ENCODE results near the gene MED13L. TPM values are rescaled to one million over a fixed set of nuclear protein-coding genes. Genes with fewer than 3 reads are reported as not detected.

Gene MED13L
- polyA plus RNA-seq, 1 of the 3 experiments (the other 2 are of a cell fraction), result 17.1 TPM

DNA sequence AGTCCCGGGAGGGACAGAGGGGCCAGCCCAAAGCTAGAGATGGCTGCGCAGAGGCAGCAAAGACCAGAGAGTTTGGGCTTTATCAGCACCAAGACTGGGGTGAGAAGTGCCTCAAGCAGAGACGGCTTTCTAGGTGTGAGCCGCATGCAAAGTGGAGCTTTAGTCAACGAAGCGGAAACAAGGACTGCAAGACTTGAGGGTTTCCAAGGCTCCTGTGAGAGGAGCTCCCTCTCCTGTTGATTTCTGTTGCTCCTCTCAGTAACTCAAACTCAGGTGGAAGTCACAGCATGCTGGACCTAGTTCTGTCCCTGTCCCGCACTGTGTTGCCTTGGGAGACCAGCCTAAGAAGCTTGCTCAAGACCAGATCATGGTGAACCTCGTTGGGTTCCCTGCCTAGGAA, 327.8 kb downstream of the MED13L start:
- TF ChIP-seq, protein P1, sequence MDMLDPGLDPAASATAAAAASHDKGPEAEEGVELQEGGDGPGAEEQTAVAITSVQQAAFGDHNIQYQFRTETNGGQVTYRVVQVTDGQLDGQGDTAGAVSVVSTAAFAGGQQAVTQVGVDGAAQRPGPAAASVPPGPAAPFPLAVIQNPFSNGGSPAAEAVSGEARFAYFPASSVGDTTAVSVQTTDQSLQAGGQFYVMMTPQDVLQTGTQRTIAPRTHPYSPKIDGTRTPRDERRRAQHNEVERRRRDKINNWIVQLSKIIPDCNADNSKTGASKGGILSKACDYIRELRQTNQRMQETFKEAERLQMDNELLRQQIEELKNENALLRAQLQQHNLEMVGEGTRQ (IDR thresholded peaks at IDR 0.05; ENCODE audit: borderline replicate concordance, low read depth, low read length), result no peak
- no peak for TF ChIP-seq FOSL2 (IDR thresholded peaks at IDR 0.05; ENCODE audit: borderline replicate concordance, low read depth)
- Histone ChIP-seq H3K9me2 (no peaks in the 10 kb centered on the region), H4K20me1 (ENCODE audit: insufficient read depth) (no peaks in the 10 kb centered on the region), H3K9ac (no peak overlapping the region), H3K4me1 (ENCODE audit: control insufficient read depth in 1 of 2, insufficient read depth in 2 of 2, low read depth in 1 of 2, low read length in 1 of 2) (no peaks in the 10 kb centered on the region), H2AFZ (ENCODE audit: low read depth) (no peak overlapping the region), H3K4me2 (no peak overlapping the region), H3K9me3 (no peaks in the 10 kb centered on the region), H3K4me3 (ENCODE audit: low read depth in 2 of 2, low read length in 1 of 2) (no peak overlapping the region), H3K27me3 (ENCODE audit: insufficient read depth) (no peaks in the 10 kb centered on the region), H3K79me2 (ENCODE audit: insufficient read depth) (no peaks in the 10 kb centered on the region), H3K36me3 (replicated peaks in 1 of 2; ENCODE audit: control insufficient read depth in 1 of 2, insufficient read depth in 2 of 2, low read length in 1 of 2) (peaks cover 0 to 6% of the 10 kb centered on the region in 2 experiments), H3K27ac (ENCODE audit: low read depth in 2 of 2, low read length in 1 of 2) (no peak overlapping the region), H3F3A (replicated peaks; ENCODE audit: insufficient read depth) (peaks cover 1% of the 10 kb centered on the region)
- no peak for DNase-seq
- CTCF ChIA-PET, result interaction anchor here (0.8 to 1.3 kb wide), 2 partner anchors 32 to 35 kb away, joined by 3 to 7 read pairs; no protein-coding TSS in a partner anchor
- WGBS (ENCODE audit: low lambda C conversion rate), result 67% methylated on average over 4 of the region's 8 CpGs
- POLR2A ChIA-PET, result no interaction called here

- no peak overlapping the region; a peak in 1 of 4 replicates for H3K4me3 ChIP-seq (ENCODE audit: low read depth in 2 of 2, low read length in 1 of 2)
- no peaks in the 10 kb centered on the region for H4K20me1 ChIP-seq (ENCODE audit: insufficient read depth)
- no peaks in the 10 kb centered on the region for H3K27me3 ChIP-seq (ENCODE audit: insufficient read depth)
- no peaks in the 10 kb centered on the region for H3K79me2 ChIP-seq (ENCODE audit: insufficient read depth)
- H3K9me3 ChIP-seq, result no peaks in the 10 kb centered on the region
- H3K36me3 ChIP-seq (replicated peaks in 1 of 2; ENCODE audit: control insufficient read depth in 1 of 2, insufficient read depth in 2 of 2, low read length in 1 of 2), result no peaks in the 10 kb centered on the region
- H2AFZ ChIP-seq (ENCODE audit: low read depth), result no peak overlapping the region
- H3K9me2 ChIP-seq, result no peaks in the 10 kb centered on the region
- DNase-seq, result no peak
- H3K27ac ChIP-seq (ENCODE audit: low read depth in 2 of 2, low read length in 1 of 2), result no peak overlapping the region
- ChIA-PET CTCF (interaction anchor here (0.7 to 1.9 kb wide), 14 partner anchors 9 to 1967 kb away, joined by 3 to 7 read pairs (median 4); no protein-coding TSS in a partner anchor), POLR2A (no interaction called here)
- no peak for TF ChIP-seq POLR2AphosphoS5 (IDR thresholded peaks at IDR 0.05; ENCODE audit: low read depth, low read length)
- TF ChIP-seq, protein P2, sequence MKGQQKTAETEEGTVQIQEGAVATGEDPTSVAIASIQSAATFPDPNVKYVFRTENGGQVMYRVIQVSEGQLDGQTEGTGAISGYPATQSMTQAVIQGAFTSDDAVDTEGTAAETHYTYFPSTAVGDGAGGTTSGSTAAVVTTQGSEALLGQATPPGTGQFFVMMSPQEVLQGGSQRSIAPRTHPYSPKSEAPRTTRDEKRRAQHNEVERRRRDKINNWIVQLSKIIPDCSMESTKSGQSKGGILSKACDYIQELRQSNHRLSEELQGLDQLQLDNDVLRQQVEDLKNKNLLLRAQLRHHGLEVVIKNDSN (IDR thresholded peaks at IDR 0.05; ENCODE audit: borderline replicate concordance, low read depth), result no peak
- TF ChIP-seq CHD2 (IDR thresholded peaks at IDR 0.05; ENCODE audit: low read length, partially characterized antibody), result no peak
- TF ChIP-seq, protein P3, sequence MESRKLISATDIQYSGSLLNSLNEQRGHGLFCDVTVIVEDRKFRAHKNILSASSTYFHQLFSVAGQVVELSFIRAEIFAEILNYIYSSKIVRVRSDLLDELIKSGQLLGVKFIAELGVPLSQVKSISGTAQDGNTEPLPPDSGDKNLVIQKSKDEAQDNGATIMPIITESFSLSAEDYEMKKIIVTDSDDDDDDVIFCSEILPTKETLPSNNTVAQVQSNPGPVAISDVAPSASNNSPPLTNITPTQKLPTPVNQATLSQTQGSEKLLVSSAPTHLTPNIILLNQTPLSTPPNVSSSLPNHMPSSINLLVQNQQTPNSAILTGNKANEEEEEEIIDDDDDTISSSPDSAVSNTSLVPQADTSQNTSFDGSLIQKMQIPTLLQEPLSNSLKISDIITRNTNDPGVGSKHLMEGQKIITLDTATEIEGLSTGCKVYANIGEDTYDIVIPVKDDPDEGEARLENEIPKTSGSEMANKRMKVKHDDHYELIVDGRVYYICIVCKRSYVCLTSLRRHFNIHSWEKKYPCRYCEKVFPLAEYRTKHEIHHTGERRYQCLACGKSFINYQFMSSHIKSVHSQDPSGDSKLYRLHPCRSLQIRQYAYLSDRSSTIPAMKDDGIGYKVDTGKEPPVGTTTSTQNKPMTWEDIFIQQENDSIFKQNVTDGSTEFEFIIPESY (IDR thresholded peaks at IDR 0.05; ENCODE audit: borderline replicate concordance, low read depth), result no peak
- TF ChIP-seq SMC3 (IDR thresholded peaks at IDR 0.05; ENCODE audit: low read depth, low read length), result no peak
- TF ChIP-seq MAX (IDR thresholded peaks at IDR 0.05; ENCODE audit: low read depth), result no peak
- TF ChIP-seq, protein P1 (IDR thresholded peaks at IDR 0.05; ENCODE audit: borderline replicate concordance, low read depth, low read length), result no peak
- TF ChIP-seq CTCF (IDR thresholded peaks at IDR 0.05), result no peak; the same call in 1 of the 2 replicates
- no peak for TF ChIP-seq NFIC (IDR thresholded peaks at IDR 0.05; ENCODE audit: borderline replicate concordance)
- no peak for TF ChIP-seq EP300 (IDR thresholded peaks at IDR 0.05; ENCODE audit: borderline replicate concordance in 1 of 2, low read depth in 1 of 2, low read length in 1 of 2)
- TF ChIP-seq RFX5 (IDR thresholded peaks at IDR 0.05; ENCODE audit: low read length), result no peak
- H3K9ac ChIP-seq, result no peak overlapping the region
- H3K4me1 ChIP-seq (ENCODE audit: control insufficient read depth in 1 of 2, insufficient read depth in 2 of 2, low read depth in 1 of 2, low read length in 1 of 2), result no peaks in the 10 kb centered on the region
- H3F3A ChIP-seq (replicated peaks; ENCODE audit: insufficient read depth), result no peaks in the 10 kb centered on the region
- H3K4me2 ChIP-seq, result no peak overlapping the region
- WGBS (ENCODE audit: low lambda C conversion rate), result 70% methylated on average over 12 of the region's 12 CpGs
Observed at GRCh38 chr12:115947696-115948062, 329.8 kb downstream of the MED13L start.

All from SK-N-SH (cell line).